A673 (cell line): Measurements from ENCODE around the gene GARNL3.

Experiments used
- CTCF ChIP-seq: fragments of 300-800, 200-600 bp; sonication (generic); conservative IDR thresholded peaks from 2 replicates; pipeline ENCODE4 v1.5.1; 2017; ENCODE audit warnings: low read depth, mild to moderate bottlenecking, antibody characterized with exemption, low read length, moderate library complexity, mixed read lengths
- EZH2 ChIP-seq: fragments of 200-600 bp; sonication (generic); IDR thresholded peaks from 2 replicates; pipeline ENCODE4 v1.6.1; 2017; ENCODE audit warnings: borderline replicate concordance, low read depth, mild to moderate bottlenecking, mixed read lengths, antibody characterized with exemption, low read length; ENCODE audit not compliant: poor library complexity, severe bottlenecking

GRCh38 chr9:127392166-127392565 is 127.6 kb downstream of the GARNL3 start:
- TF ChIP-seq CTCF, result no peak
- TF ChIP-seq EZH2, result no peak
